A549 (cell line): ENCODE measurements around the gene LTBP3.

Source experiments
- MYC ChIP-seq: IDR thresholded peaks from 2 replicates; pipeline ENCODE4 v1.6.1; 2012; ENCODE audit warnings: mild to moderate bottlenecking, inconsistent platforms, low read length, improper control_type of control experiment, borderline replicate concordance
- SMC3 ChIP-seq: fragments of >200 bp; sonication (Bioruptor Twin); formaldehyde crosslinking; IDR thresholded peaks from 3 replicates; pipeline ENCODE4 v1.6.1; 2018; ENCODE audit warnings: inconsistent platforms
- TF ChIP-seq, protein P1 (sequence below): fragments of >200 bp; sonication (Bioruptor Twin); formaldehyde crosslinking; IDR thresholded peaks from 3 replicates; pipeline ENCODE4 v1.5.1; 2016

- no peak for TF ChIP-seq SMC3
- TF ChIP-seq, protein P1, sequence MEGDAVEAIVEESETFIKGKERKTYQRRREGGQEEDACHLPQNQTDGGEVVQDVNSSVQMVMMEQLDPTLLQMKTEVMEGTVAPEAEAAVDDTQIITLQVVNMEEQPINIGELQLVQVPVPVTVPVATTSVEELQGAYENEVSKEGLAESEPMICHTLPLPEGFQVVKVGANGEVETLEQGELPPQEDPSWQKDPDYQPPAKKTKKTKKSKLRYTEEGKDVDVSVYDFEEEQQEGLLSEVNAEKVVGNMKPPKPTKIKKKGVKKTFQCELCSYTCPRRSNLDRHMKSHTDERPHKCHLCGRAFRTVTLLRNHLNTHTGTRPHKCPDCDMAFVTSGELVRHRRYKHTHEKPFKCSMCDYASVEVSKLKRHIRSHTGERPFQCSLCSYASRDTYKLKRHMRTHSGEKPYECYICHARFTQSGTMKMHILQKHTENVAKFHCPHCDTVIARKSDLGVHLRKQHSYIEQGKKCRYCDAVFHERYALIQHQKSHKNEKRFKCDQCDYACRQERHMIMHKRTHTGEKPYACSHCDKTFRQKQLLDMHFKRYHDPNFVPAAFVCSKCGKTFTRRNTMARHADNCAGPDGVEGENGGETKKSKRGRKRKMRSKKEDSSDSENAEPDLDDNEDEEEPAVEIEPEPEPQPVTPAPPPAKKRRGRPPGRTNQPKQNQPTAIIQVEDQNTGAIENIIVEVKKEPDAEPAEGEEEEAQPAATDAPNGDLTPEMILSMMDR: no peak
- no peak for TF ChIP-seq MYC
These were observed 64.6 kb downstream of the LTBP3 start for GRCh38 chr11:65493367-65494176.
